ENCODE results near the gene USP43.

DNA sequence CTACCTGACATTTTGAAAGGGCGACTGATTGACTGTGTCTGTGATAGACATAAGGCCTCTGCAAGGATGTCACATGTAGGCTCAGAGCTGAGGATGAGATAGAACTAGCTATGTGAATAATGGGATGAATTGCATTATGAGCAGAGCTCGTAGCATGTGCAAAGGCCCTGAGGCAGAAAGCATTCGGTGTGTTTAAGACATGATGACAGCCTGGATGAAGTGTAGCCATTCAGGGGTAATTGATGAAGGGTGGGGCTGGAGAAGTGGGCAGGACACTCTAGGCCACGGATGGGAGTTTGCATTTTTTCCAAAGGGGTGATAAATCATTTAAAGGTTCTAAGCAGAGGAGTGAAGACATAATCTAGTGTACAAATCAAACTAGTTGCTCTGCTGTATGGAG is 62.6 kb downstream of the USP43 start:
- TF ChIP-seq REST (tag by site-specific recombination; IDR thresholded peaks at IDR 0.05), result no peak
- TF ChIP-seq, protein P1, sequence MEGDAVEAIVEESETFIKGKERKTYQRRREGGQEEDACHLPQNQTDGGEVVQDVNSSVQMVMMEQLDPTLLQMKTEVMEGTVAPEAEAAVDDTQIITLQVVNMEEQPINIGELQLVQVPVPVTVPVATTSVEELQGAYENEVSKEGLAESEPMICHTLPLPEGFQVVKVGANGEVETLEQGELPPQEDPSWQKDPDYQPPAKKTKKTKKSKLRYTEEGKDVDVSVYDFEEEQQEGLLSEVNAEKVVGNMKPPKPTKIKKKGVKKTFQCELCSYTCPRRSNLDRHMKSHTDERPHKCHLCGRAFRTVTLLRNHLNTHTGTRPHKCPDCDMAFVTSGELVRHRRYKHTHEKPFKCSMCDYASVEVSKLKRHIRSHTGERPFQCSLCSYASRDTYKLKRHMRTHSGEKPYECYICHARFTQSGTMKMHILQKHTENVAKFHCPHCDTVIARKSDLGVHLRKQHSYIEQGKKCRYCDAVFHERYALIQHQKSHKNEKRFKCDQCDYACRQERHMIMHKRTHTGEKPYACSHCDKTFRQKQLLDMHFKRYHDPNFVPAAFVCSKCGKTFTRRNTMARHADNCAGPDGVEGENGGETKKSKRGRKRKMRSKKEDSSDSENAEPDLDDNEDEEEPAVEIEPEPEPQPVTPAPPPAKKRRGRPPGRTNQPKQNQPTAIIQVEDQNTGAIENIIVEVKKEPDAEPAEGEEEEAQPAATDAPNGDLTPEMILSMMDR (tag by site-specific recombination; IDR thresholded peaks at IDR 0.05), result no peak
- no peak for TF ChIP-seq MYNN (tag by site-specific recombination; IDR thresholded peaks at IDR 0.05; ENCODE audit: borderline replicate concordance)
- TF ChIP-seq ZNF24 (tag by site-specific recombination; IDR thresholded peaks at IDR 0.05), result no peak
- TF ChIP-seq ZNF548 (tag by site-specific recombination; IDR thresholded peaks at IDR 0.05), result no peak
- TF ChIP-seq, protein P2, sequence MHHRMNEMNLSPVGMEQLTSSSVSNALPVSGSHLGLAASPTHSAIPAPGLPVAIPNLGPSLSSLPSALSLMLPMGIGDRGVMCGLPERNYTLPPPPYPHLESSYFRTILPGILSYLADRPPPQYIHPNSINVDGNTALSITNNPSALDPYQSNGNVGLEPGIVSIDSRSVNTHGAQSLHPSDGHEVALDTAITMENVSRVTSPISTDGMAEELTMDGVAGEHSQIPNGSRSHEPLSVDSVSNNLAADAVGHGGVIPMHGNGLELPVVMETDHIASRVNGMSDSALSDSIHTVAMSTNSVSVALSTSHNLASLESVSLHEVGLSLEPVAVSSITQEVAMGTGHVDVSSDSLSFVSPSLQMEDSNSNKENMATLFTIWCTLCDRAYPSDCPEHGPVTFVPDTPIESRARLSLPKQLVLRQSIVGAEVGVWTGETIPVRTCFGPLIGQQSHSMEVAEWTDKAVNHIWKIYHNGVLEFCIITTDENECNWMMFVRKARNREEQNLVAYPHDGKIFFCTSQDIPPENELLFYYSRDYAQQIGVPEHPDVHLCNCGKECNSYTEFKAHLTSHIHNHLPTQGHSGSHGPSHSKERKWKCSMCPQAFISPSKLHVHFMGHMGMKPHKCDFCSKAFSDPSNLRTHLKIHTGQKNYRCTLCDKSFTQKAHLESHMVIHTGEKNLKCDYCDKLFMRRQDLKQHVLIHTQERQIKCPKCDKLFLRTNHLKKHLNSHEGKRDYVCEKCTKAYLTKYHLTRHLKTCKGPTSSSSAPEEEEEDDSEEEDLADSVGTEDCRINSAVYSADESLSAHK (tag by site-specific recombination; IDR thresholded peaks at IDR 0.05), result no peak
- no peak for TF ChIP-seq ZFP41 (tag by site-specific recombination; IDR thresholded peaks at IDR 0.05; ENCODE audit: borderline replicate concordance)
- no peak for TF ChIP-seq SALL2 (tag by site-specific recombination; IDR thresholded peaks at IDR 0.05; ENCODE audit: borderline replicate concordance)
- TF ChIP-seq ZNF274 (IDR thresholded peaks at IDR 0.05; ENCODE audit: low read length), result no peak
- TF ChIP-seq ZNF274 (tag by site-specific recombination; IDR thresholded peaks at IDR 0.05; ENCODE audit: borderline replicate concordance), result no peak
- no peak for TF ChIP-seq SETDB1 (IDR thresholded peaks at IDR 0.05; ENCODE audit: insufficient read length, low read length)
- no peak for TF ChIP-seq ZNF302 (tag by site-specific recombination; IDR thresholded peaks at IDR 0.05; ENCODE audit: low read depth)
- no peak for TF ChIP-seq ZNF121 (tag by site-specific recombination; IDR thresholded peaks at IDR 0.05)

Measured in HEK293 (cell line).